Activated CD4-positive, CD25-positive, alpha-beta regulatory T cell (primary cell): ENCODE data around the gene SPRR2D.
"Not testable (repeated sequence)": the region's sequence is repeated elsewhere in the genome, so short reads cannot be mapped to it uniquely, and the experiment has no call there.

Experiments used
- DNase-seq, 4 experiments: peaks; one replicate each; lab custom pipeline; 2025; lab: John Stamatoyannopoulos, UW

SPRR2D gene

GRCh38 chr1:153040950-153041631 lies at the start of gene SPRR2D:
Gene SPRR2D, minus strand, starts transcription at chr1:153041120. Its CDS starts 774 bp downstream, at chr1:153040346.
- DNase-seq: no peak

- DNase-seq: no peak
These were observed 46.7 kb upstream of the SPRR2D start for GRCh38 chr1:153087652-153088051.

- DNase-seq: no peak
These were observed 40.8 kb upstream of the SPRR2D start for GRCh38 chr1:153081736-153082135.

GRCh38 chr1:153072806-153073726 lies 32.1 kb upstream of the SPRR2D start:
- no peak for DNase-seq

GRCh38 chr1:153071511-153071910 lies 30.6 kb upstream of the SPRR2D start, which contains the start of gene SPRR2B:
Gene SPRR2B, minus strand, starts transcription at chr1:153071611. Its CDS starts 772 bp downstream, at chr1:153070839.
- DNase-seq: no peak

GRCh38 chr1:153070243-153070642 lies 29.3 kb upstream of the SPRR2D start:
- DNase-seq: no peak

- no peak for DNase-seq
These were observed 18.2 kb upstream of the SPRR2D start for GRCh38 chr1:153058826-153059784.

- no peak for DNase-seq
These were observed 17.2 kb upstream of the SPRR2D start for GRCh38 chr1:153058154-153058553.

- DNase-seq: no peak
These were observed 16.5 kb upstream of the SPRR2D start, which contains the start of gene SPRR2A for GRCh38 chr1:153057375-153057774. Gene SPRR2A, minus strand, starts transcription at chr1:153057512. Its CDS starts 777 bp downstream, at chr1:153056735.

- not testable (repeated sequence) for DNase-seq
These were observed 15.2 kb upstream of the SPRR2D start for GRCh38 chr1:153056111-153056510.

GRCh38 chr1:153049211-153049610 lies 8.3 kb upstream of the SPRR2D start:
- DNase-seq: no peak

GRCh38 chr1:153035211-153035610 lies 5.7 kb downstream of the SPRR2D start:
- DNase-seq: no peak

- no peak for DNase-seq
These were observed 8.1 kb downstream of the SPRR2D start for GRCh38 chr1:153032677-153033308.

GRCh38 chr1:153032073-153032472 lies 8.8 kb downstream of the SPRR2D start:
- no peak for DNase-seq

- no peak for DNase-seq
These were observed 10.0 kb downstream of the SPRR2D start, which contains the start of gene SPRR1B for GRCh38 chr1:153030895-153031294. Gene SPRR1B, plus strand, starts transcription at chr1:153031203. Its CDS starts 1,143 bp downstream, at chr1:153032346.

GRCh38 chr1:153028766-153029165 lies 12.2 kb downstream of the SPRR2D start:
- no peak for DNase-seq

- no peak for DNase-seq
These were observed 15.1 kb downstream of the SPRR2D start for GRCh38 chr1:153025797-153026196.

GRCh38 chr1:153024413-153024812 lies 16.5 kb downstream of the SPRR2D start:
- DNase-seq: no peak

GRCh38 chr1:153023109-153023508 lies 17.8 kb downstream of the SPRR2D start:
- DNase-seq: no peak

- DNase-seq: not testable (repeated sequence)
These were observed 18.6 kb downstream of the SPRR2D start for GRCh38 chr1:153022340-153022739.

- DNase-seq: not testable (repeated sequence)
These were observed 19.1 kb downstream of the SPRR2D start for GRCh38 chr1:153021829-153022228.
